Measurements from ENCODE around the gene DEAF1. TPM values are rescaled to one million over a fixed set of nuclear protein-coding genes. Genes with fewer than 3 reads are reported as not detected.

The DEAF1 gene
- total and polyA plus RNA-seq, 2 of the 13 experiments (the other 11 are each of a cell fraction or from before 2014, with no cell fraction given): 22.3 to 29.6 TPM

- TF ChIP-seq ZNF407 (CRISPR knock-in tag; IDR thresholded peaks at IDR 0.05; ENCODE audit: not compliant biosample characterization) (no peak), SMARCE1 (IDR thresholded peaks at IDR 0.05; ENCODE audit: borderline replicate concordance) (no peak), SALL1 (CRISPR knock-in tag; IDR thresholded peaks at IDR 0.05) (peak; percentile 68), KDM5A (IDR thresholded peaks at IDR 0.05; ENCODE audit: borderline replicate concordance, low read length) (no peak), LBX2 (CRISPR knock-in tag; IDR thresholded peaks at IDR 0.05; ENCODE audit: borderline replicate concordance) (peak; percentile 79; the same call in 1 of the 2 replicates), ZFY (CRISPR knock-in tag; IDR thresholded peaks at IDR 0.05) (peak; percentile 74), ZNF569 (CRISPR knock-in tag; IDR thresholded peaks at IDR 0.05; ENCODE audit: borderline replicate concordance) (no peak), JUNB (CRISPR knock-in tag; IDR thresholded peaks at IDR 0.05; ENCODE audit: borderline replicate concordance) (no peak), XRCC5 (optimal IDR thresholded peaks at IDR 0.05; ENCODE audit: low read length) (no peak), ZBTB38 (CRISPR knock-in tag; IDR thresholded peaks at IDR 0.05) (peak; percentile 68; the same call in 1 of the 2 replicates), BORCS8-MEF2B (CRISPR knock-in tag; IDR thresholded peaks at IDR 0.05) (0 out of 2 replicates have a peak, but pooled peaks have one; percentile 20), ZNF747 (CRISPR knock-in tag; IDR thresholded peaks at IDR 0.05; ENCODE audit: borderline replicate concordance) (no peak), KLF6 (CRISPR knock-in tag; IDR thresholded peaks at IDR 0.05) (no peak), GABPA (IDR thresholded peaks at IDR 0.05; ENCODE audit: low read depth, low read length) (no peak), GABPA (CRISPR knock-in tag; IDR thresholded peaks at IDR 0.05; ENCODE audit: low read depth) (no peak), ELF3 (CRISPR knock-in tag; IDR thresholded peaks at IDR 0.05) (no peak), THAP8 (CRISPR knock-in tag; IDR thresholded peaks at IDR 0.05; ENCODE audit: borderline replicate concordance) (no peak; the same call in 1 of the 2 replicates), ZNF138 (CRISPR knock-in tag; IDR thresholded peaks at IDR 0.05; ENCODE audit: low read depth) (peak; percentile 48; the same call in 1 of the 2 replicates), ZBTB43 (CRISPR knock-in tag; conservative IDR thresholded peaks at IDR 0.05) (peak; percentile 75), FOXJ3 (CRISPR knock-in tag; IDR thresholded peaks at IDR 0.05; ENCODE audit: borderline replicate concordance) (no peak)
Observed at GRCh38 chr11:694563-695287, at the start of gene DEAF1 (continued).
